Stimulated activated CD4-positive, alpha-beta T cell treated with anti-CD3 and anti-CD28 coated beads, Interleukin-12 subunit alpha, Interleukin-12 subunit beta, amount 100 ng/mL, for 48 hours (primary cell): Measurements from ENCODE around the gene MPPED1.

ENCODE experiments used
- DNase-seq, 3 donors: peaks; one replicate each; pipeline ENCODE4 v3.0.0-alpha.2; 2020; ENCODE audit warnings: low read depth in 2 of 3, low spot score in 1 of 3

The MPPED1 gene

DNA sequence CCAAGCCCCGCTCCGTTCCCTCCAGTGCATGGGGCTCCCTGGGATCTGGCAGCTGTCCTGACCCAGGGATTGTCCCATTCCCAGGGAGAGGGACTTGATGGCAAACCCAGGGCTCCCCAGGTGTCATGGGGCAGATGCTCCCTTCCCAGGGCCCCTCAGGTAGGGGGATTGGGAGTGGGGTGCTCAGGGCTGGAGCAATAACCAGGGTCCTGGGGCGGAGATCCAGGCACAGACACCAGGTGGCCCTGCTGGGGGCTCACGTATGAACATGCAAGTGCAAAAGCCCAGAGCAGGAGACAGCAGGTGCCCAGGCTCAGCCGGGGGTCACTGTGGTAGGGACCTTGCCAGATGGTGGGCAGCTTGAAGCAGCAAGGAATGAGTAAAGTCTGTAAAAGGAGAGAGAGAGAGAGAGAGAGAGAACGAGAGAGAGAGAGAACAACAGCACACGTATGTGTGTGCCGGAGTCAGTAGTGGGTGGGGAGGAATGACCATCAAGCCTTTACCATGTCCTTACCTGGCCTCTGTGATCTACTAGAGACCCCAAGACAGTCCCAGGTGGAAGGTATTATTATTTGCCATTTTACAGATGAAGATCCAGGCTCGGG lies 19.3 kb upstream of the MPPED1 start:
- no peak for DNase-seq

DNA sequence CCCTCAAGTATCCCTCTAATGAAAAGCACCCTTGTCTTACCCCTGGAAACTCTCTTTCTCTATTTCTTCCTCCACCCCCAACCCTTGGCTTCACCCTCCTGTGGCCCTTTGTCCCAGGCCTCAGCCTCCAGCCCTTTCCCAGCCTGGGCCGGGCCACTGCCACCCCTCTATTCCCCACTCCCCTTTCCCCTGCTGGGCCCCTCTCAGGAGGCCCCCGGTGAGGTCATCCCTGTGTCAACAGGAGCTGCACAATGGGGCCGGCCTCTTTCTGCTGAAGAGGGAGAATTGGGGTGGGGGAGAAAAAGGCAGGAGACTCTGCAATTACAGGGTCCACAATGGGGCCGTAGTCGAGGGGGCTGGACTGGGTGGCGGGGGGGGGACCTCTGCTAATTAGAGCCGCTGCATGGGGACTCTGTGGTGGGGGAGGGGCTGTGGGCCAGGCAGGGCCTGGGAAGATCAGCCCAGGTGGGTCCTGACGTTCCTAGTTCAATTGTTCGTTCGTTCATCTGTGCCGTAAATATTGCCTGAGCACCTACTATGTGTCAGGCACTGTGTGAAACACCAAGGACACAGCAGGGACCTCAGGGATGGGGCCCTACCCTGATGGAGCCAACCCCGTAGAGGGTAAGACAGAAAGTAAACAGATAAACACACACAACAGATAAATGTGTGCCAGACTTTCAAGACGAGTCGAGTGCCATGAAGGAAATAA lies 18.5 kb upstream of the MPPED1 start:
- DNase-seq = no peak

DNA sequence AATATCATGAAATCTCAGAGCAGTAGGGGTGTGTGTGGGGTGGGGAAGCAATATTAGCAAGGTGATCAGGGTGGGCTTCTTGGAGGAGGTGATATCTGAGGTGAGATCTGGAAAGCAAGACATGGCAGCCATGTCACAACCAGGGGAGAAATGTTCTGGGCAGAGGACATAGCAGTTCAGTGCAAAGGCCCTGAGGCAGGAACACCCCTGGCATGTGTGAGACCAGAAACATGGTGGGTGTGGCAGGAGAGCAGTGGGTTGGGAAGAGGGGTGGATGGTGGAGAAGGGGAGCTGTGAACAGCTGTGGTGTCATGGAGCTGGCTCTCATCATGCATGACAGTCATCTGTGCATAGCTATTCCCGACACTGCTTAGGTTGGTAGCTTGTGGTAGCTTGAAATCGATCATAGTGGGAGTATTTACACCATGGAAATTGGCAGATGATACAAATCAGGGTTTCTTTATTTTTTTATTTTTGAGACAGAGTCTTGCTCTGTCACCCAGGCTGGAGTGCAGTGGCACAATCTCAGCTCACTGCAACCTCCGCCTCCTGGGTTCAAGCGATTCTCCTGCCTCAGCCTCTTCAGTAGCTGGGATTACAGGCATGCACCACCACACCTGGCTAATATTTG lies 17.9 kb upstream of the MPPED1 start:
- DNase-seq = no peak

DNA sequence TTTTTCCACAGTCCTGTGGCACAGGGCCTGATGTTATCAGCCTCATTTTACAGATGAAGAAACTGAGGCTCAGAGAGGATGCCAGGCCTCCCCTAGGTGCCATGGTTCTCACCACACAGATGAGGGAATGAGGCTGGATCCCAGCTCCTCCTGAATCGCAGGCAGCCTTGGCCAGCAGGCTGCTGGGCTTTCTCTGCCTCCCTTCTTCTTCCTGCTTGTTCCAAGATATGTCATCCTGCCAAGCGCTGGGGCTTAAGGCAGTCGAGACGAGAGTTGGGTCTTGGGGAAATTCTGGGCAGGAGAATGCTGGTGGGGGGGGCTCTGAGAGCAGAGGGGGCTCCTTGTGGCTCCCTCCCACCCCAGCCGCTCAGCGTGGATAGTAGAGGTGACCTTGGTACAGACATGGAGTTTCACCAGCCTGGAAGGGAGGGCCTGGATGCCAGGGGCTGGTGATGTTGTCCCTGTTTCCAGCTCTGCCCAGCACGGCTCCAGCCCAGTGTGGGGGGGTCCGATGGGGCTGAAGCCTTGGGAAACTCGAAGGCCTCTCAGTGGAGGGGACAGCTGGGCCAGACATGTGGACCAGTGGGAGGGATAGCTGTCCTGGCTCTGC lies 16.6 kb upstream of the MPPED1 start:
- no peak for DNase-seq

DNA sequence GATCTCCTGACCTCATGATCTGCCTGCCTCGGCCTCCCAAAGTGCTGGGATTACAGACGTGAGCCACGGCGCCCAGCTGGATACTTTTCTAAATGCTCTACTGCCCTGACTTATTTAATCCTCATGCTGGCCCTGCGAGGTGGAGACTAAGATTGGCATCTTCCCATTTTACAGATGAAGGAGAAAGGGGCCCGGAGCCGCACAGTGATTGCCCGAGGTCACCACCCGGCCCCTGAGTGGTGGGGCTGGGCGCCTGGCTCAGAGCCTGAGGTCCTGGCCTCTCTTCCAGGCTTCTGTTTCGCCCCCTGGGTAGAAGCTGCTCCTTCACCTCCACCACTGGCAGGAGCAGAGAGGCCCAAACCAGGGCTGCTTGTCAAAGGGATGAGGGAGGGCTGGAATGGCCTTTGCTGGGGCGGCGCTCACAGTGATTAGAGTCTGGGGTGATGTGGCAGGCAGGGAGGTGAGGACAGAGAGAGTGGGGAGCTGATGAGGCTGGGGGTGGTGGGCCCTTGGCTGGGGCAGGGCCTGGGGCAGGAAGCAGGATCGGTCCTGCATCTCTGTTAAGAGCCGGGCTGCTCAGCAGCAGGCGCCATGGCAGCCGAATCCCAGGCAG lies 15.4 kb upstream of the MPPED1 start:
- no peak for DNase-seq

DNA sequence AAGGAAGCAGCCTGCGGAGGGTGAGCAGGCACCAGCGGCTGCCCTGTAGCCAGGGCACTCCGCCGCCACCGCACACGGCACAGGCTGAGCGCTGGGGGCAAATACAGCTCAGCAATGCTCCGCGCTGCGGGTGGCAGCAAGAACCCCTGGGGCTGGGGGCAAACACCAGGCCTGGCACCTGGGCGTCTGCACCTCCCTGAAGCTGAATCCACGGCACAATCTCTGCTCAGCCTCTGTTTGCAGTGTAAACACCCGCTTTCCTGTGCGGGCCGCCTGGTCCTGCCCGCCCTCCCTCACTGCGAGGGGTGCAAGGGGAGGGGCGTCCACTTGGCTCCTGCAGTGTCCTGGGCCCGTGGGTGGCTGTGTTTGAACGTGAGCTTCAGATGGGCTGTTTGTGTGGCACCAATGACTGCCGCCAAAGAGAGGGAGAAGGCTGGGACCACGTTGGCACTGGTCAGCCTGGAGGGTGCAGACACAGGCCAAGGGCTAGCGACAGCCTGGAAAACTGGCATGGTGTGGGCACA lies 14.8 kb upstream of the MPPED1 start:
- DNase-seq = no peak

DNA sequence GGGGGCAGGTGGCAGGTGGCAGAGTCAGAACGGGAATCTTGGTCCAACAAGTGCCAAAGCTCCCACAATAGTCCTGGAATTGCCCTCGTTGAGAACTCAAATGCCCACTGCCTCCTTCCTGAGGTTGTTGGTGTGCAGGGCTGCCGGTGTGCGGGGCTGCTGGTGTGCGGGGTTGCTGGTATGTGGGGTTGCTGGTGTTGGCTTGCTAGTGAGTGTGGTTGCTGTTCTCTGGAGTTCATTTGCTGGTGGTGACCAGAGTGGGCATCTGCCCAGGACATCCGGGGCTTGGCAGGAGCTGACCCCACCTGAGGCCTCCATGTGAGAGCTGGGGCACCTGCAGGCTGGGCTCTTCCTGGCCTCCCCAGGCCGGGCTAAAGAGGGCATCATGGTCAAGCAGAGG lies 14.0 kb upstream of the MPPED1 start:
- no peak for DNase-seq

DNA sequence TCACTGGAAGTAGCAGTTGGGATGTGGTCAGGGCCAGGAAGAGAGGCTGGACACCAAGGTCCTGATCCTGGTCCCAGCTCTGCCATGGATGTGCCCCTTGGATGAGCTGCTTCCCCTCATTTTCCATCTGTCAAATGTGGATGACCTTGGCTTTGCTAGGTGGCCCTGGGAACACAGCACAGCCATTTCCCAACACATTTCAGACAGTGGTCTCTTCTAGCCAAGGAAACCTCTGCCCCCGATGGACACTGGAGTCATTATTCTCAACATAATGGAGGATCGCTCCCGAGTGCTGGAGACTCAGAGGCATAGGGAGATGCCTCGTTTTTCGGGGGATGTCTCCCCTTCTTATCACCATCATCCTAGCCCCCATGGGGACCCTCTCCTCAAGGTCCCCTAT lies 13.6 kb upstream of the MPPED1 start:
- no peak for DNase-seq

DNA sequence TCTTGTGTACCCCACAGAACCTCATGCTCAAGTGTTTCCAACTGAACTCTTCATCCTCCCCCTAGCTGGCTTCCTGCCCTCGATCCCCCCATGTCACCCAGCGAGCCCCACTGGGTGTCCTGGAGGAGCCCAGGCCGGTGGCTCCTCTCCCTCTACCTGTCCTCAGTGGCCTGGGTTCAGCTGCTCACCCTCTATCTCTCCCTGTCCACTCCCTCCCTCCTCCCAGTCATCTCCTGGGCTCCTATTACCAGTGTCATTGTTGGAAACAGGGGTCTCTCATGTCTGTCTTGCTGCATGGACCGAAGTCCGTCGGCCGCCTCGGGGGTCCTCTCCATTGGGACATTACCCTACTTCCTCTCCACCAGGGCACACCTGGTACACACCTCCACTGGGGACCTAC lies 12.9 kb upstream of the MPPED1 start:
- no peak for DNase-seq

DNA sequence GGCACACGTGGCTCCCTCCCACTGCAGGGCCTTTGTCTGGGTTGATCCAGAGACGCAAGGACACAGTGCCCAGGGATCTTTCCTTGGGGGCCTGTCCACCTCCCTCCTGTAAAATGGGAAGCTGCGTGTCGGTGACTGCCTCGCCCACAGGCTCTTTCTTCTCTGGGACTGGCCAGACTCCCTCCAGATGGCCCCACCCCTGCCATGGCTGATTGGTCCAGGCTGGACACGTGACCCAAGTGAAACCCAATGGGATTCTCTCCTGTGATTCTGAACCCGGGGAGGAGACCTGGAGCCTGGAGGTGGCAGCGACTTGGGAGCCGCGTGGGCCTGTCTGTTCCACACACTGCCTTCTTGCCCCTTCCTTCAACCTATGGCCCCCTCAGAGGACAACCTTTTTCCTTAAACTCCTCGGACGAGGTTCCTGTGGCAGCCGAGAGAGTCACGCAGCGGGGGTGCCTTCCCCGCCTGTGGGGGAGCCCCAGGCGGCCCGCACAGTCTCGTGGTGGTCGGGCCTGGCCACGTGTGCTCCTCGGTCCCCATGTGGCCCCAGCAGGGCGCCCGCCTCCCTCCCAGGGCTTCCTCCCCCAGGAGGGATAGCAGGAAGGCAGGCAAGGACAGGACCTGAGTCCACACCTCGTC lies 12.4 kb upstream of the MPPED1 start:
- DNase-seq = no peak

DNA sequence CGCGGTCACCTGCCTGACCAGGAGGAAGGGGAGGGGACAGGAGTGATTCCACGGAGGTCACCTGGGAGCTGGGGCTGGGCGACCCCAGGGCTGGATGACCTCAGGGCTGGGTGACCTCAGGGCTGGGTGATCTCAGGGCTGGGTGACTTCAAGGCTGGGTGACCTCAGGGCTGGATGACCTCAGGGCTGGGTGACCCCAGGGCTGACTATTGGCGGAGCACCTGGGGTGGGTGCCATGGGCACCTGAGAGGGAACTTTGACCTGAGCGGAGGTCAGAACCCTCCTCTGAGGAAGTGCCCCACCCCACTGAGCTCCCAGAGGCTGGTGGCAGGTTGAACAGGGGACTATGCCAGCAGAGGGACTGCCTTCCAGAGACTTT lies 11.8 kb upstream of the MPPED1 start:
- no peak for DNase-seq

DNA sequence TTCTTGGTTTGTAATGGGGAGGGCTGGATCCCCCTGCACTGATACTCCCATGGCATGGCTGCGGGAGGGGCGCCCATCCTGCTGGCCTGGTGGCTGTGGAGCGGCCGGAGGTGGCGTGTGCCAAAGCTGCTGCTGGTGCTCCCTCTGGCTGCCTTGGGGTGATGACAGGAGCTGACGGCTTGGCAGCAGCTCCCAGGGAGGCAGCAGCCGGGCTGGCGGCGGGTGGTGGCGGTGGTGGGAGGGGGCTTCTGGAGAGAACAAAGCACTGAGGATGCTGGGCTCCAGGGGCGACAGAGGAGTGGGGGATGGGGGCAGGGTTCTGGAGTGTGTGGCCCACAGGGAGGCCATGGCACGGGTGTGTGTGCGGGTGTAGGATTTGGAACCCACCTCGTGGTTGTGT lies 11.4 kb upstream of the MPPED1 start:
- DNase-seq = no peak

DNA sequence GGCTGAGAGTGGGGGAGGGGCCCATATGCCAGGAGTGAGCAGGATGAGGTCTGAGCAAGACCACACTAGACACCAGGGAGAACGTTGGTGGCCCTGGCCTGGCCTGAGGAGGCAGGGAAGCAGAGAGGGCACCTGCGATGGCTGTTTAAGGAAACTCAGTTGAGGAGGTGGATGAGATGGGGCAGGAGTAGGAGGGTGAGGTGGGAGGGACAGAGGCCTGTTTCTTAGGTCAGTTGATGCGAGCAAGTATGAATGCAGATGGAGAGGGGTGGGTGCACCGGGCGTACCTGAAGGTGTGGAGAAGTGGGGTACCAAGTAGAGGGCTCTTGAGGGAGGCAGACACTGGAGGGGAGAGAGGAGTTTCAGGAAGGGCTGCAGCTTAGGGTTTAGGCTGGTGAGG lies 10.6 kb upstream of the MPPED1 start:
- DNase-seq = no peak

DNA sequence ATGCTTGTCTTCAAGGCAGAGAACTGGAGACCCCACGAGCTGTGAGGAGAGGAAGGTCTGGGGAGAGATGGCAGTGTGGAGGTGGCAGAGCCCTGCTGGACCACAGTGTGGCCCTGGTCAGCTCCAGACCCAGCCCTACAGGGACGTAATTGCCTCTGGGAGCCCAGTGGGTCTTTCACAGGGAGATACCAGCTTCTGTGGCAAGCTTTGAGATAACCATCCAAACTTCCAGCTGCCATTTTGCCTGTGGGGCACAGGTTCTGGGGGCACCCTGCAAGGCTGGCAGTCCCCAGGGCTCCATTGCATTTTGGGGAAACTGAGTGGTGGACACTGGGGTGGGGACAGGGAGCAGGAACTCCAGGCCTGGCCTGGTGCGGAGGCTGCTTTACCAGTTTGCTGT lies 10.2 kb upstream of the MPPED1 start:
- DNase-seq = no peak

DNA sequence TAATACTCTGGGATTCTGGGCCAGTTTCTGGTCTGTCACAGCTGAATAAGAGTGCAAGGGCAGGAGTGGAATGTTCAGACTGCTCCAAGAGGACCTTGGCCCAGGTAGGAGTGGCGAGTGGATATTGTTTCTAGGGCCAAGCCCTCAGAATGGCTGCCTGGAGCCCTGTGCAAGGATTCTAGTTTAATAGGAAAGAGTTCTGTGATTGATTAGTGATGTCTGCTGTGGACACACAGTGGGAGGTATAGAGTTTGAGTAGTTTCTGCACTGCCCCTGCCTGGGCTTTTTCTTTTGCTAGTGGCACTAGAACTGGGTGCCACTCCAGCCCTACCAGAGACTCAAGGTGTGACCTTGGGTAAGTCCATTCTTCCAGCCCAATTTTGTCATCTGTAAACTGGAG lies 9.7 kb upstream of the MPPED1 start:
- DNase-seq = no peak

DNA sequence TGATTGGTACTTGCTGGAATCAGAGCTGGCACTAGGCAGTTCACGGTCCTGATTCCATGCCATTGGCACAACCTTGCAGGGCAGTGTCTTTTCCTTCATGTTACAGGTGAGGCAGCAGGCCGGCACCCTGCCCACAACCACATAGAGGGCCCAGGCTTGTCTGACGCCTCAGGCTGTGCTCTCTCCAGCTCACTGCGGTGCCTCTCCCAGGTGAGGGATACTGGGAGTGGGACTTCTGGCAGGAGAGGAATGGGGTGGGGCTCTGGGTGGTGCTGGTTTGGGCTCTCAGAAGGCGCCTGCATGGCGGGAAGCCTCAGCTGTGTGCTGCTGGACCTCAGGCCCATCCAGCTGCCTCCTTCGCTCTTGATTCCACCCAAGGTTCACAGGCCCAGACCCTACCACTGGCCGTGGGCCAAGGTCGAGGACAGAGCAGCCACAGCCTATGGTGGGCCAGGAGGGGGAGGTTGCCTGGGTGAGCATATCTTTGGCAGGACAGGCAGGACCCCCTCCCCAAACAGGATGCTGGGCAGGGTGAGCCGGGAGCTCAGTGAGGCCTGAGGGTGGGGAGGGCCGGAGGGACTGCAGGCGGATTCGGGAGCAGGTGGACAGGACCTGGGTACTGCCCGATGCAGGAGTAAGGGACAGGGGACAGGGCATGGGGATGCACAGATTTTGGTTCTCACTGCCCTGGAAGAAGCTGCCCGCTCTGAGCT lies 7.0 kb upstream of the MPPED1 start:
- DNase-seq = no peak

DNA sequence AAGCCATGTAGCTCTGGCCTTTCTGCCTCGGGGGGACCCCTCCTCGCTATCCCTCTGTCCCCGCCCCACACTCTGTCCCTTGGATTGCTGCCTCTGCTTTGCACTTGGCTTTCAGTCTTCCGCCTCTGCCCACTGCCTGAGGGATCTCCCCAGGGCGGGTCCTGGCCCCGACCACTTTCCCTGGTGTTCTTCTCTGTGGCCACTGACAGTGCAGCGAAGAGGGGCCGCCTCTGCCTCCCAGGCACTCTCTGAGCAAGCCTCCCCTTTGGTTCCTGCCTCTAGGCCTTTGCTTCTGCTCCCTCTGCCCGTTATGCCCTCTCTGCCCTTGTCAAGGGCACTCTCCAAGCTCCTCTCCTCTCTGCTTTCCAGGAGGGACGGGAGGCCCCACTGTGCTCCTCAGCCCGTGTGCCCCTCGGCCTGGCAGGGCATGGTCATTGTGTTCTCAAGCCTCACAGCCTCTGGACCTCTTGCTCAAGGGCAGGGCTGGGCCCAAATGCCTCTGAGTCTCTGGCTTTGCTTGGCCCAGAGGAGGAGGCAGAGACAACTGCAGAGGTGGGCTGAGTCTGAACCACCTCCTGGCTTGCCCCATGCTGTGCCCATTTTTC lies 5.5 kb upstream of the MPPED1 start:
- no peak for DNase-seq

DNA sequence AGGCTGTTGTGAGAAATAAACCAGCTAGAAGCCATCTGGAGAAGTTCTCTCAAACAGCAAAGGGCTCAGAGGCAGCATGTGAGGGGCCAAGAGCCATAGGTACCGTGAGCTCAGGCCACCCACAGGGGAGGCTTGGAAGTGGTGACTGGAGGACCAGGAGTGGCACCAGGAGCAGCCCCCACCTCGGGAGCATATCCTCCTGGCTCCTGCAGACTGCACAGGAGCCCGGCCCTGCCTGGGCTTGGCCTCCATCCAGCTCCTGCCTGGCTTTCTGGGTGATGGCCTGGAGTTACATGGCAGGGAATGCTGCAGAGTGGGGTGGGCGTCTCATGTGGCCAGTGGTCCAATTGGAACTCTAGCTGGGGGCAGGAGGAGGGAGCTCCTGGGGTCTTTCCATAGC lies 4.2 kb upstream of the MPPED1 start:
- no peak for DNase-seq

DNA sequence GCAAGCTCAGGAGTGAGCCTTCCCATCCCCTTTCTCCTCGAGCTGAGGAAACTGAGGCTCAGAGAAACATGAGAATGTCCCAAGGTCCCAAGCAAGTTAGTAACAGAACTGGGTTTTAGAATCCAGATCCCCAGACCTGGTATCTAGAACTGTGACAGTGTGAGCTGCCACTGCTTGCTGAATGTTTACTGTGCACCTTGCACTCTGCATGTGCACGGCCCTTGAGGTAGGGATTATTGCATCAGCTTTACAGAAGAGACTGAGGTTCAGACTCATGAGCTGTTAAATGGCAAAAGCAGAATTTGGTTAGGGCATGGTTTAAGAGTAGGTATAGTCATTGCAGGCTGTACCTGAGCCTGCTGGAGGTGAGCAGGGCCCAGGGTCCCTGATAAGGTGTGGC lies 3.8 kb upstream of the MPPED1 start:
- no peak for DNase-seq

DNA sequence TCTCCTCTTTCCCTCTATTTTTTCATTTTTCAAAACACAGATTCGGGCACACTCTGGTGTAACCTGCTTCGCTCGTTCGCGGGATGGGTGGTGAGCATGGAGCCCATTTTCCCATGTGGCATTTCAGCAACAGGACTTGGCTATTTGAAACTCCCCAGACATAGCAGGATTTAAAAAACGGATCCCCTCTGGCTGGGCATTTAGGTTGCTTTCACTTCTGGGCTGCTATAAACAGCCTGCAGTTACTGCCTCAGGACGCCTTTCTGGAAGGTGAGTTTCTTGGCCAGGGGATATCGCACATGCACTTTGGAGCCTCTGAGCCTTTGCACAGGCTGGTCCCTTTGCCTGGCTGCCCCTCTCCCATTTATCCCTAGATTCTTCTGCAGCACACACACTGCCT lies 2.8 kb upstream of the MPPED1 start:
- no peak for DNase-seq
